IMR-90 (cell line): ENCODE data around the gene ETFDH. TPM values are rescaled to one million over a fixed set of nuclear protein-coding genes. Genes with fewer than 3 reads are reported as not detected.

ENCODE experiments used
- ATAC-seq: fragments of 200-7000 bp; cut with Tn5 transposase; 2 replicates; pipeline ENCODE4 v1.9.1; 2020; ENCODE audit warnings: low read depth, mild to moderate bottlenecking, moderate library complexity
- BruUV-seq: library from RNA; stranded (reverse); fragments of 400-500 nt; replicated peaks from 2 replicates; lab custom pipeline; 2021; lab: Mats Ljungman, UMichigan
- CTCF ChIA-PET: fragments of 300-600 bp; formaldehyde crosslinking; extraction: SDS; loops from one replicate; lab custom pipeline; 2021; ENCODE audit warnings: antibody characterized with exemption; lab: Yijun Ruan, JAX
- POLR2A ChIA-PET: fragments of 300-600 bp; sonication (Branson Sonifier 250); formaldehyde crosslinking; loops from one replicate; lab custom pipeline; 2022; ENCODE audit warnings: antibody characterized with exemption; ENCODE audit not compliant: unreplicated experiment; lab: Charles Lee
- DNase-seq: peaks from one replicate; pipeline ENCODE4 v3.0.0; 2013
- H2AFZ ChIP-seq: replicated peaks from 2 replicates; pipeline ENCODE3; 2013; ENCODE audit warnings: low read length, mild to moderate bottlenecking; ENCODE audit not compliant: poor library complexity
- H2AK5ac ChIP-seq: 2 replicates; pipeline ENCODE4 v1.6.1; 2013; ENCODE audit warnings: low read depth, low read length, inconsistent platforms
- H2AK9ac ChIP-seq: replicated peaks from 2 replicates; pipeline ENCODE3; 2013; ENCODE audit warnings: mild to moderate bottlenecking, low read depth, low read length, moderate library complexity; ENCODE audit not compliant: poor library complexity
- H2BK120ac ChIP-seq: 2 replicates; pipeline ENCODE4 v1.6.1; 2013; ENCODE audit warnings: low read depth, low read length, inconsistent platforms
- H2BK15ac ChIP-seq: 3 replicates; pipeline ENCODE4 v1.6.1; 2013; ENCODE audit warnings: low read depth, low read length, inconsistent platforms
- H2BK20ac ChIP-seq: 2 replicates; pipeline ENCODE4 v1.6.1; 2013; ENCODE audit warnings: low read depth, mild to moderate bottlenecking, inconsistent platforms, low read length, moderate library complexity
- H2BK5ac ChIP-seq: 2 replicates; pipeline ENCODE4 v1.6.1; 2013; ENCODE audit warnings: mild to moderate bottlenecking, low read depth, low read length, inconsistent platforms; ENCODE audit not compliant: poor library complexity, severe bottlenecking
- H3K14ac ChIP-seq: replicated peaks from 2 replicates; pipeline ENCODE4 v1.6.1; 2013; ENCODE audit warnings: low read depth, low read length, inconsistent platforms
- H3K18ac ChIP-seq: 2 replicates; pipeline ENCODE4 v1.6.1; 2013; ENCODE audit warnings: low read depth, low read length, control low read depth
- H3K23ac ChIP-seq: 2 replicates; pipeline ENCODE4 v1.6.1; 2013; ENCODE audit warnings: low read depth, low read length, inconsistent platforms
- H3K27ac ChIP-seq: 2 replicates; pipeline ENCODE4 v1.5.1; 2013; ENCODE audit warnings: mild to moderate bottlenecking, control low read depth, low read length; ENCODE audit not compliant: insufficient read depth
- H3K27me3 ChIP-seq: 2 replicates; pipeline ENCODE4 v1.6.1; 2013; ENCODE audit warnings: low read length; ENCODE audit not compliant: control insufficient read depth, insufficient read depth
- H3K36me3 ChIP-seq: 2 replicates; pipeline ENCODE4 v1.6.1; 2013; ENCODE audit warnings: low read length, mixed read lengths; ENCODE audit not compliant: control insufficient read depth, insufficient read depth
- H3K4ac ChIP-seq: 2 replicates; pipeline ENCODE4 v1.6.1; 2013; ENCODE audit warnings: low read depth, low read length, inconsistent platforms
- H3K4me1 ChIP-seq: 2 replicates; pipeline ENCODE4 v1.6.1; 2013; ENCODE audit warnings: low read length, mixed read lengths; ENCODE audit not compliant: control insufficient read depth, insufficient read depth
- H3K4me2 ChIP-seq: 2 replicates; pipeline ENCODE4 v1.6.1; 2013; ENCODE audit warnings: low read depth, mild to moderate bottlenecking, control low read depth, low read length, moderate library complexity
- H3K4me3 ChIP-seq: 2 replicates; pipeline ENCODE4 v1.5.1; 2013; ENCODE audit warnings: low read depth, mild to moderate bottlenecking, control low read depth, low read length, moderate library complexity; ENCODE audit not compliant: insufficient read depth
- H3K56ac ChIP-seq: 2 replicates; pipeline ENCODE4 v1.6.1; 2013; ENCODE audit warnings: low read length, inconsistent platforms; ENCODE audit not compliant: insufficient read depth; ENCODE audit errors: extremely low read depth
- H3K79me1 ChIP-seq, 2 experiments: 2 replicates each; pipeline ENCODE4 v1.6.1; 2013; ENCODE audit warnings: low read length in 2 of 2, inconsistent platforms in 1 of 2, low read depth in 1 of 2
- H3K9ac ChIP-seq: 2 replicates; pipeline ENCODE4 v1.6.1; 2013; ENCODE audit warnings: low read depth, low read length, control low read depth
- H3K9me1 ChIP-seq: 2 replicates; pipeline ENCODE4 v1.6.1; 2013; ENCODE audit warnings: low read length, inconsistent platforms; ENCODE audit not compliant: insufficient read depth
- H3K9me3 ChIP-seq: 2 replicates; pipeline ENCODE4 v1.6.1; 2013; ENCODE audit warnings: low read length; ENCODE audit not compliant: control insufficient read depth, insufficient read depth
- H4K20me1 ChIP-seq: 2 replicates; pipeline ENCODE4 v1.6.1; 2013; ENCODE audit warnings: low read length, inconsistent platforms; ENCODE audit not compliant: insufficient read depth
- H4K5ac ChIP-seq: 2 replicates; pipeline ENCODE4 v1.6.1; 2013; ENCODE audit warnings: mild to moderate bottlenecking, low read depth, low read length, control low read depth
- H4K8ac ChIP-seq, 2 experiments: 2 replicates each; pipeline ENCODE4 v1.6.1; 2013; ENCODE audit warnings: low read depth in 2 of 2, low read length in 2 of 2, control low read depth in 1 of 2, inconsistent platforms in 1 of 2
- H4K91ac ChIP-seq: 2 replicates; pipeline ENCODE4 v1.6.1; 2013; ENCODE audit warnings: low read depth, low read length, inconsistent platforms; ENCODE audit not compliant: insufficient read depth
- MAZ ChIP-seq: IDR thresholded peaks from 2 replicates; pipeline ENCODE4 v1.6.1; 2012; ENCODE audit warnings: low read depth, mild to moderate bottlenecking, low read length, improper control_type of control experiment, moderate library complexity, borderline replicate concordance
- RCOR1 ChIP-seq: IDR thresholded peaks from 2 replicates; pipeline ENCODE4 v1.6.1; 2012; ENCODE audit warnings: mild to moderate bottlenecking, low read length, improper control_type of control experiment; ENCODE audit not compliant: insufficient replicate concordance
- RFX5 ChIP-seq: IDR thresholded peaks from 2 replicates; pipeline ENCODE4 v1.8.0; 2012; ENCODE audit warnings: low read depth, mild to moderate bottlenecking, low read length, moderate library complexity
- USF2 ChIP-seq: fragments of 150-350 bp; IDR thresholded peaks from 2 replicates; pipeline ENCODE4 v1.6.1; 2017; ENCODE audit warnings: mild to moderate bottlenecking, antibody characterized with exemption, low read length, low read depth
- WGBS, 2 experiments: methylation state at CpG; one replicate each; pipeline versions ENCODE4 v1.1.5 to v1.1.7; 2013; ENCODE audit warnings: missing lambda C conversion rate in 2 of 2; ENCODE audit not compliant: insufficient read length in 1 of 2; ENCODE audit errors: extremely low coverage in 2 of 2; 5-methylcytosine and 5-hydroxymethylcytosine counted together
- dilution Hi-C: fragments of 300-500 bp; cut with HindIII; formaldehyde crosslinking; loops from one replicate; pipeline ENCODE4 v1.14.3; 2018; ENCODE audit warnings: low sequenced_read_pairs; ENCODE audit not compliant: unreplicated experiment
- in situ Hi-C: fragments of 300-500 bp; cut with MboI; formaldehyde crosslinking; loops from 3 replicates; pipeline ENCODE4 v1.14.3; 2019; ENCODE audit warnings: low sequenced_read_pairs, inconsistent platforms, mixed read lengths
- intact Hi-C: fragments of 100-400 bp; cut with micrococcal nuclease; formaldehyde crosslinking; loops from 2 replicates; pipeline ENCODE4 v1.10.0; 2022
- polyA plus RNA-seq, 3 experiments: library from polyadenylated mRNA; depleted of rRNA; stranded (reverse); fragments of >200 nt; gene quantifications; 2 replicates each; pipeline ENCODE4 v1.2.3, GENCODE V29; 2012; ENCODE audit warnings: low replicate concordance in 1 of 3
- total RNA-seq: library from RNA; depleted of rRNA; stranded (reverse); fragments of >200 nt; gene quantifications from 2 replicates; pipeline ENCODE4 v1.2.3, GENCODE V29; 2012
- TF ChIP-seq, protein P1 (sequence below): conservative IDR thresholded peaks from 2 replicates; pipeline ENCODE4 v1.5.1; 2012; ENCODE audit warnings: mild to moderate bottlenecking, low read depth, low read length, improper control_type of control experiment

The ETFDH gene
- total and polyA plus RNA-seq, 2 of the 4 experiments (the other 2 are of a cell fraction): 14.0 to 19.1 TPM

- POLR2A ChIA-PET: no interaction called here
- Histone ChIP-seq H2BK15ac (0 out of 3 replicates have a peak overlapping the region, but pooled peaks have one; percentile 17), H4K91ac (peak overlapping the region; percentile 76), H3K4ac (peak overlapping the region; percentile 76), H3K9me3 (no peaks in the 10 kb centered on the region), H3K4me1 (peaks cover 9% of the 10 kb centered on the region; the same call in 1 of the 2 replicates), H2AK9ac (no peak overlapping the region), H2BK20ac (peak overlapping the region; percentile 51; the same call in 1 of the 2 replicates), H3K18ac (peak overlapping the region; percentile 43; the same call in 1 of the 2 replicates), H2BK120ac (peak overlapping the region; percentile 68), H3K27ac (peak overlapping the region; percentile 72; the same call in 1 of the 2 replicates), H3K4me2 (no peak overlapping the region), H3K56ac (no peak overlapping the region), H3K14ac (no peak overlapping the region; the same call in 1 of the 2 replicates), H4K8ac (peak overlapping the region in 1 of 2 experiments; percentile 70; a peak in 2 of 4 replicates), H2BK5ac (peak overlapping the region; percentile 91), H2AFZ (no peak overlapping the region), H4K5ac (no peak overlapping the region), H3K9me1 (peaks cover 8% of the 10 kb centered on the region), H3K9ac (no peak overlapping the region), H3K23ac (no peak overlapping the region), H3K79me1 (0 out of 4 replicates have a peak, but pooled peaks cover 0 to under 1% of the 10 kb centered on the region in 2 experiments), H3K27me3 (no peaks in the 10 kb centered on the region), H4K20me1 (no peaks in the 10 kb centered on the region), H2AK5ac (peak overlapping the region; percentile 33; the same call in 1 of the 2 replicates), H3K36me3 (no peaks in the 10 kb centered on the region), H3K4me3 (no peak overlapping the region)
- intact Hi-C loops: no loop called here
- peak; percentile 70 for DNase-seq
- CTCF ChIA-PET: interaction anchor here (0.6 kb wide), 1 partner anchor 24 kb away, joined by 5 read pairs; no protein-coding TSS in a partner anchor
- no TSS peak for BruUV-seq
- WGBS, 2 experiments: no CpG with 5 or more reads among the region's 5 CpGs
- dilution Hi-C loops: no loop called here
- in situ Hi-C loops: no loop called here
- ATAC-seq: peak; percentile 76
- TF ChIP-seq RCOR1 (no peak), RFX5 (no peak), USF2 (no peak), MAZ (no peak)
- TF ChIP-seq, protein P1, sequence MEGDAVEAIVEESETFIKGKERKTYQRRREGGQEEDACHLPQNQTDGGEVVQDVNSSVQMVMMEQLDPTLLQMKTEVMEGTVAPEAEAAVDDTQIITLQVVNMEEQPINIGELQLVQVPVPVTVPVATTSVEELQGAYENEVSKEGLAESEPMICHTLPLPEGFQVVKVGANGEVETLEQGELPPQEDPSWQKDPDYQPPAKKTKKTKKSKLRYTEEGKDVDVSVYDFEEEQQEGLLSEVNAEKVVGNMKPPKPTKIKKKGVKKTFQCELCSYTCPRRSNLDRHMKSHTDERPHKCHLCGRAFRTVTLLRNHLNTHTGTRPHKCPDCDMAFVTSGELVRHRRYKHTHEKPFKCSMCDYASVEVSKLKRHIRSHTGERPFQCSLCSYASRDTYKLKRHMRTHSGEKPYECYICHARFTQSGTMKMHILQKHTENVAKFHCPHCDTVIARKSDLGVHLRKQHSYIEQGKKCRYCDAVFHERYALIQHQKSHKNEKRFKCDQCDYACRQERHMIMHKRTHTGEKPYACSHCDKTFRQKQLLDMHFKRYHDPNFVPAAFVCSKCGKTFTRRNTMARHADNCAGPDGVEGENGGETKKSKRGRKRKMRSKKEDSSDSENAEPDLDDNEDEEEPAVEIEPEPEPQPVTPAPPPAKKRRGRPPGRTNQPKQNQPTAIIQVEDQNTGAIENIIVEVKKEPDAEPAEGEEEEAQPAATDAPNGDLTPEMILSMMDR: no peak
Measured at GRCh38 chr4:158754385-158755180, 82.5 kb downstream of the ETFDH start.
